Brain microvascular endothelial cell (primary cell): ENCODE results near the gene B9D1.

Source experiments
- DNase-seq: peaks from one replicate; pipeline ENCODE4 v3.0.0-alpha.2; 2020
- H3K27ac ChIP-seq: fragments of 250-450 bp; sonication (Bioruptor Pico); 2 replicates; pipeline ENCODE4 v1.5.1; 2020; ENCODE audit warnings: mild to moderate bottlenecking, moderate library complexity
- H3K27me3 ChIP-seq: fragments of 250-450 bp; sonication (Bioruptor Pico); replicated peaks from 2 replicates; pipeline ENCODE4 v1.5.1; 2020; ENCODE audit warnings: mild to moderate bottlenecking
- H3K36me3 ChIP-seq: fragments of 250-450 bp; sonication (Bioruptor Pico); replicated peaks from 2 replicates; pipeline ENCODE4 v1.5.1; 2020; ENCODE audit warnings: mild to moderate bottlenecking
- H3K4me3 ChIP-seq: 2 replicates; pipeline ENCODE4 v1.5.1; 2011; ENCODE audit warnings: low read depth, mild to moderate bottlenecking, control low read depth, low read length, moderate library complexity
- CTCF ChIP-seq: IDR thresholded peaks from 2 replicates; pipeline ENCODE4 v1.5.1; 2011; ENCODE audit warnings: low read depth, mild to moderate bottlenecking, moderate library complexity, low read length, control low read depth, inconsistent platforms; ENCODE audit errors: missing control alignments
- in situ Hi-C: cut with HindIII; loops from 2 replicates; pipeline ENCODE4 v1.10.0; 2017; ENCODE audit warnings: low sequenced_read_pairs, low pct_ligation_motif_present

B9D1 gene

DNA sequence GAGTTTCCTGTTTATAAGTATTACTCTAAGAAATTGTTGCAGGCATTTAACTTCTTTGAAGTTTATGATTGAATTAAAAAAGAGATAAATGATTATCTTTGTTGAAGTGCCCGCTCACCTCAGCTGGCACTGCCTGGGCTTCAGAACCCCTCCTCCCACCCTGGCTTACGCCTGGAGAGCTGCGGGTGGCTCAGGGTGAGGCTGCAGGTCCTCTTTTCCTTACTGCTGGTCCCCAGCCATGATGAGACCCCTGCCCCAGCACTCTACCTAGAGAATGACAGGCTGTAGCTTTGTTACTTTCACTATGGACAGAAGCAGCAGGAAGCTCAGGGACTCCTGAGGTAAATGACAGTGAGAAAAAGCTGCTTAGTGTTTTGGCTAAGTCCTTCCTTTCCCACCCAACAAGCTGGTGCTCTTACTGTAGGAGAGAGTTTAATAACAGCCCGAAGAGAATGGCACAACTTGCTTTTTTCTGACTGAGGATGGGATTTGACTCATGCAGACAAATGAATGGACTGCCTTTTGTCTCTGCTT lies 63.2 kb downstream of the B9D1 start:
- Histone ChIP-seq H3K4me3 (no peak overlapping the region), H3K27me3 (no peaks in the 10 kb centered on the region), H3K36me3 (no peaks in the 10 kb centered on the region), H3K27ac (no peak overlapping the region)
- in situ Hi-C loops, result no loop called here
- no peak for TF ChIP-seq CTCF
- no peak for DNase-seq

DNA sequence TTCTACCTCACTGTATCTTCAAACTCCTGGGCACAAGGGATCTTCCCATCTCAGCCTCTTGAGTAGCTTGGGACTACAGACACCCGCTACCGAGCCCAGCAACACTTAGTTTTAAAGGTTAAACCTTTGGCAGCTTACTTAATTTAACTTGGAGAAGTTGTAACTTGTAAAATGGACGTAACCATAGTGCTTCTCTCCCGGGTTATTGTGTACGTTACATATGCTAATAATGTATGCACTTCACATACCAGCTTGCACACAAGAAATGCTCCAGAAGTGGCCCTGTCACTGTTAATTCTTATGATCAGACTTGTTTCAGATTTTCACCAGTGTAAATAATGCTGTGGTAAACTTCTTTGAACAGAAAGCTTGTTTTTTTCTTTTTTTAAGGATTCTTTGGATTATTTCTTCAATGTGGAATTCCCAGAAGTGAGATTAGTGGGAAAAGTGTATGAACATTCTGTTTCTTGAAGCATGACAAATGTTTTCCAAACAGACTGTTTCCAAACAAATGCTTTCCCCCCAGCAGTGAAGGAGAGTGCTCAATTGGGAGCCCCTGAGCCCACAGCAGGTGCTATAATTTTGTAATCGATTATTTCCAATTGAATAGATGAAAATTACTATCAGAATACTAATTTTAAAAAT lies 63.8 kb downstream of the B9D1 start:
- H3K4me3 ChIP-seq, result no peak overlapping the region
- no peak for TF ChIP-seq CTCF

GRCh38 chr17:19296786-19297778 lies 65.4 kb downstream of the B9D1 start:
- no peaks in the 10 kb centered on the region for H3K36me3 ChIP-seq
- no peak for TF ChIP-seq CTCF
- in situ Hi-C loops, result no loop called here
- no peak for DNase-seq
- no peaks in the 10 kb centered on the region for H3K27me3 ChIP-seq
- no peak overlapping the region for H3K4me3 ChIP-seq
- H3K27ac ChIP-seq, result no peak overlapping the region

More for the DNA sequence above, 63.8 kb downstream of the B9D1 start:
- in situ Hi-C loops, result no loop called here
- no peaks in the 10 kb centered on the region for H3K27me3 ChIP-seq
- no peak overlapping the region for H3K27ac ChIP-seq
- H3K36me3 ChIP-seq, result no peaks in the 10 kb centered on the region
- DNase-seq, result no peak

GRCh38 chr17:19295473-19296135 lies 66.9 kb downstream of the B9D1 start:
- in situ Hi-C loops, result no loop called here
- no peak for DNase-seq
- no peak overlapping the region for H3K4me3 ChIP-seq
- H3K27me3 ChIP-seq, result no peaks in the 10 kb centered on the region
- H3K36me3 ChIP-seq, result no peaks in the 10 kb centered on the region
- no peak for TF ChIP-seq CTCF
- H3K27ac ChIP-seq, result no peak overlapping the region

GRCh38 chr17:19294443-19294842 lies 68.1 kb downstream of the B9D1 start:
- no peak overlapping the region for H3K4me3 ChIP-seq
- no peak overlapping the region for H3K27ac ChIP-seq
- no peak for DNase-seq
- H3K27me3 ChIP-seq, result no peaks in the 10 kb centered on the region
- H3K36me3 ChIP-seq, result no peaks in the 10 kb centered on the region
- in situ Hi-C loops, result no loop called here
- no peak for TF ChIP-seq CTCF
